Caco-2 (cell line): ENCODE measurements around the gene ATG9B. TPM values are rescaled to one million over a fixed set of nuclear protein-coding genes. Genes with fewer than 3 reads are reported as not detected.

Experiments used
- BruUV-seq: library from RNA; stranded (reverse); fragments of 400-500 nt; replicated peaks from 2 replicates; lab custom pipeline; 2021; lab: Mats Ljungman, UMichigan
- CTCF ChIA-PET: fragments of 300-600 bp; sonication (Branson Sonifier 250); formaldehyde crosslinking; loops from one replicate; lab custom pipeline; 2022; ENCODE audit warnings: antibody characterized with exemption; lab: Charles Lee
- POLR2A ChIA-PET: fragments of 300-600 bp; sonication (Branson Sonifier 250); formaldehyde crosslinking; loops from one replicate; lab custom pipeline; 2022; ENCODE audit warnings: antibody characterized with exemption; lab: Charles Lee
- DNase-seq, 2 experiments: peaks; one replicate each; pipeline versions ENCODE4 v3.0.0 to v3.0.0-alpha.2; 2020 to 2022
- H3K27me3 ChIP-seq: replicated peaks from 2 replicates; pipeline ENCODE4 v1.6.0; 2011; ENCODE audit warnings: low read length; ENCODE audit not compliant: control insufficient read depth, insufficient read depth
- H3K36me3 ChIP-seq: 2 replicates; pipeline ENCODE4 v1.5.1; 2011; ENCODE audit warnings: low read length; ENCODE audit not compliant: control insufficient read depth, insufficient read depth
- H3K4me1 ChIP-seq: fragments of 250-450 bp; sonication (Bioruptor Pico); 2 replicates; pipeline ENCODE4 v1.5.1; 2020; ENCODE audit warnings: mild to moderate bottlenecking
- H3K4me3 ChIP-seq: 2 replicates; pipeline ENCODE4 v1.5.1; 2011; ENCODE audit warnings: low read depth, mild to moderate bottlenecking, control low read depth, low read length
- H3K9me3 ChIP-seq: fragments of 250-450 bp; sonication (Bioruptor Pico); 2 replicates; pipeline ENCODE4 v1.5.1; 2020; ENCODE audit warnings: mild to moderate bottlenecking, moderate library complexity
- H3K27ac Mint-ChIP-seq: one replicate; pipeline ENCODE4 v1.8.0; 2022; ENCODE audit warnings: mixed read lengths; ENCODE audit not compliant: unreplicated experiment
- H3K27me3 Mint-ChIP-seq: one replicate; pipeline ENCODE4 v1.8.0; 2022; ENCODE audit warnings: mixed read lengths; ENCODE audit not compliant: insufficient read depth, unreplicated experiment
- H3K36me3 Mint-ChIP-seq: one replicate; pipeline ENCODE4 v1.8.0; 2022; ENCODE audit warnings: mild to moderate bottlenecking, mixed read lengths; ENCODE audit not compliant: insufficient read depth, unreplicated experiment
- H3K4me1 Mint-ChIP-seq: one replicate; pipeline ENCODE4 v1.8.0; 2022; ENCODE audit warnings: low read depth, mixed read lengths; ENCODE audit not compliant: unreplicated experiment
- H3K4me3 Mint-ChIP-seq: one replicate; pipeline ENCODE4 v1.8.0; 2022; ENCODE audit warnings: mild to moderate bottlenecking, moderate library complexity, mixed read lengths; ENCODE audit not compliant: unreplicated experiment
- H3K9me3 Mint-ChIP-seq: one replicate; pipeline ENCODE4 v1.8.0; 2022; ENCODE audit warnings: mixed read lengths; ENCODE audit not compliant: unreplicated experiment
- intact Hi-C: fragments of 100-400 bp; cut with micrococcal nuclease; formaldehyde crosslinking; loops from one replicate; pipeline ENCODE4 v1.10.0; 2022; ENCODE audit not compliant: unreplicated experiment
- total RNA-seq: library from RNA; stranded (reverse); gene quantifications from 2 replicates; pipeline ENCODE4 v1.2.3, GENCODE V29; 2022
- TF ChIP-seq, protein P1 (sequence below), 2 experiments: fragments of 200-600 bp in 1 of 2; IDR thresholded peaks; 1 replicate in 1 of 2; 2 replicates in 1 of 2; pipeline versions ENCODE4 v1.5.1 to v1.8.0; 2011 to 2022; ENCODE audit warnings: antibody characterized with exemption in 1 of 2, control low read depth in 1 of 2, inconsistent platforms in 1 of 2, low read depth in 1 of 2, low read length in 1 of 2, mild to moderate bottlenecking in 1 of 2, moderate library complexity in 1 of 2; ENCODE audit not compliant: insufficient read depth in 1 of 2, severe bottlenecking in 1 of 2, unreplicated experiment in 1 of 2

ATG9B gene
- total RNA-seq, 1 experiment from 2014 or later = 4.3 TPM

DNA sequence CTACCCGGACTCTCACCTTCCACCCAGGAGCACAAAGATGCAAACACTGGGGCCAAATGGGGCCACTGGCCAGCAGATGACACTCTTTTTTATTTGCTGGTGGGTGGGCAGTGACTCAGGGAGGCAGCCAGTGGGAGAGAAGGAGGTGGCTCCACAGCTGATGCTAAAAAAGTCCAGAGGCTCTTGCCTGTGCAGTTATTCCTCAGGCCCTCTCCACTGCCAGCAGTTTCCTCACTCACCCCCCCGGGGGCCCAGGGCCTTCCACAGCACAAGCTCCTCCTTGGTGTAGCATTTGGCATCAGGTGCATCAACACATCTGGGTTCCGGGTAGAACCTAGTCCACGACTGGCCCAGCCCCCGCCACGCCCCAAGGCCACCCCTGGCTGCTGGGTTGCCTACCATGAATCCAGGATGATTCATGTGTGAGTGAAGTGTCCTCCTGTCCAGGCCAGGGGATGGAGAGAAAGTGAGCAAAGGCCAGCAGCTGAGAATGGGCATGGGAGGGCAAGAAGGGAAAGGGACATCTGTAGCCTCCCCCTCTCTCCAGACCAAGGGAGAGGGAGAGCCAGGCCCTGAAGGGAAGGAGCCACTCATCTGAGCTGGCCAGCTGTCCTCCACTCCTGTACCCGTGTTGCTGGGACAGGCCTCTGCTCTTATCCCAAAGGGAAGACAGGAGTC is 44.4 kb downstream of the ATG9B start:
- CTCF ChIA-PET = interaction anchor here (1.1 to 1.2 kb wide), 2 partner anchors 17 kb away, joined by 4 to 5 read pairs; no protein-coding TSS in a partner anchor

GRCh38 chr7:150978126-150978789 is 46.0 kb downstream of the ATG9B start, which contains the start of gene KCNH2:
KCNH2 (minus strand) TSS chr7:150978321; CDS start chr7:150977913, 408 bp downstream.
- peak within 1 kb of the TSS; percentile 48 for H3K4me3 ChIP-seq
- peaks cover 18% of the 10 kb centered on the region for H3K27me3 Mint-ChIP-seq
- H3K9me3 Mint-ChIP-seq = no peaks in the 10 kb centered on the region
- TF ChIP-seq, protein P1, sequence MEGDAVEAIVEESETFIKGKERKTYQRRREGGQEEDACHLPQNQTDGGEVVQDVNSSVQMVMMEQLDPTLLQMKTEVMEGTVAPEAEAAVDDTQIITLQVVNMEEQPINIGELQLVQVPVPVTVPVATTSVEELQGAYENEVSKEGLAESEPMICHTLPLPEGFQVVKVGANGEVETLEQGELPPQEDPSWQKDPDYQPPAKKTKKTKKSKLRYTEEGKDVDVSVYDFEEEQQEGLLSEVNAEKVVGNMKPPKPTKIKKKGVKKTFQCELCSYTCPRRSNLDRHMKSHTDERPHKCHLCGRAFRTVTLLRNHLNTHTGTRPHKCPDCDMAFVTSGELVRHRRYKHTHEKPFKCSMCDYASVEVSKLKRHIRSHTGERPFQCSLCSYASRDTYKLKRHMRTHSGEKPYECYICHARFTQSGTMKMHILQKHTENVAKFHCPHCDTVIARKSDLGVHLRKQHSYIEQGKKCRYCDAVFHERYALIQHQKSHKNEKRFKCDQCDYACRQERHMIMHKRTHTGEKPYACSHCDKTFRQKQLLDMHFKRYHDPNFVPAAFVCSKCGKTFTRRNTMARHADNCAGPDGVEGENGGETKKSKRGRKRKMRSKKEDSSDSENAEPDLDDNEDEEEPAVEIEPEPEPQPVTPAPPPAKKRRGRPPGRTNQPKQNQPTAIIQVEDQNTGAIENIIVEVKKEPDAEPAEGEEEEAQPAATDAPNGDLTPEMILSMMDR (IDR thresholded peaks at IDR 0.05; ENCODE audit: insufficient read depth in 1 of 2, low read depth in 1 of 2, low read length in 1 of 2, severe bottlenecking in 1 of 2, unreplicated experiment in 1 of 2) = no peak
- peak in 1 of 2 experiments; percentile 52 for DNase-seq
- H3K4me1 Mint-ChIP-seq = peaks cover 11% of the 10 kb centered on the region
- BruUV-seq = no TSS peak
- ChIA-PET POLR2A (interaction anchor here (0.6 kb wide), 1 partner anchor 90 kb away, joined by 6 read pairs; no protein-coding TSS in a partner anchor), CTCF (interaction anchor here (0.7 to 1.2 kb wide), 2 partner anchors 15 to 50 kb away, joined by 5 to 6 read pairs; partner anchors contain the start of gene ABCB8)
- intact Hi-C loops = loop anchor here (1.0 kb wide), 1 partner anchor 8 kb away; no protein-coding TSS in a partner anchor
- H3K4me3 Mint-ChIP-seq = peak within 1 kb of the TSS; percentile 73
- H3K27me3 ChIP-seq = no peaks in the 10 kb centered on the region
- H3K27ac Mint-ChIP-seq = no peak within 1 kb of the TSS
- H3K4me1 ChIP-seq = peaks cover 16% of the 10 kb centered on the region
- H3K36me3 Mint-ChIP-seq = peaks cover 7% of the 10 kb centered on the region
- no peaks in the 10 kb centered on the region for H3K9me3 ChIP-seq
- no peaks in the 10 kb centered on the region for H3K36me3 ChIP-seq

More for the DNA sequence above, 44.4 kb downstream of the ATG9B start:
- TF ChIP-seq, protein P1 (IDR thresholded peaks at IDR 0.05; ENCODE audit: insufficient read depth in 1 of 2, low read depth in 1 of 2, low read length in 1 of 2, severe bottlenecking in 1 of 2, unreplicated experiment in 1 of 2) = no peak
- peaks cover 18% of the 10 kb centered on the region for H3K27me3 Mint-ChIP-seq
- no peaks in the 10 kb centered on the region for H3K27me3 ChIP-seq
- POLR2A ChIA-PET = no interaction called here
- peaks cover 12% of the 10 kb centered on the region; the same call in 1 of the 2 replicates for H3K4me1 ChIP-seq
- no peaks in the 10 kb centered on the region for H3K9me3 ChIP-seq
- no peak overlapping the region for H3K4me3 ChIP-seq
- H3K27ac Mint-ChIP-seq = no peak overlapping the region
- H3K36me3 ChIP-seq = no peaks in the 10 kb centered on the region
- peak overlapping the region; percentile 23 for H3K4me3 Mint-ChIP-seq
- no peaks in the 10 kb centered on the region for H3K9me3 Mint-ChIP-seq
- H3K4me1 Mint-ChIP-seq = peaks cover 11% of the 10 kb centered on the region
- DNase-seq = no peak
- no TSS peak for BruUV-seq
- intact Hi-C loops = no loop called here
- peaks cover 7% of the 10 kb centered on the region for H3K36me3 Mint-ChIP-seq
